HepG2 (cell line): Measurements from ENCODE around the gene RPLP2. TPM values are rescaled to one million over a fixed set of nuclear protein-coding genes. Genes with fewer than 3 reads are reported as not detected.

Source experiments
- BCL6 ChIP-seq: IDR thresholded peaks from 2 replicates; pipeline ENCODE4 v1.6.1; 2016; ENCODE audit warnings: missing genetic modification reagents, missing compliant biosample characterization
- FOSL2 ChIP-seq: sonication (generic); formaldehyde crosslinking; IDR thresholded peaks from 2 replicates; pipeline ENCODE4 v1.4.0; 2020; ENCODE audit warnings: missing genetic modification reagents
- HMGXB4 ChIP-seq, 2 experiments: sonication (generic) in 1 of 2; formaldehyde crosslinking in 1 of 2; IDR thresholded peaks; 2 replicates each; pipeline versions ENCODE4 v1.4.0 to v1.6.1; 2018 to 2020; ENCODE audit warnings: missing genetic modification reagents in 2 of 2, borderline replicate concordance in 1 of 2, low read depth in 1 of 2, mild to moderate bottlenecking in 1 of 2, missing biosample characterization in 1 of 2
- IKZF4 ChIP-seq: sonication (generic); formaldehyde crosslinking; IDR thresholded peaks from 2 replicates; pipeline ENCODE4 v1.5.1; 2020; ENCODE audit warnings: borderline replicate concordance, mild to moderate bottlenecking, low read depth, missing genetic modification reagents; ENCODE audit errors: not compliant biosample characterization
- NAIF1 ChIP-seq: sonication (generic); formaldehyde crosslinking; IDR thresholded peaks from 2 replicates; pipeline ENCODE4 v1.5.0; 2020; ENCODE audit warnings: mild to moderate bottlenecking, missing genetic modification reagents, borderline replicate concordance
- PAWR ChIP-seq: sonication (generic); formaldehyde crosslinking; IDR thresholded peaks from 2 replicates; pipeline ENCODE4 v1.4.0; 2020; ENCODE audit warnings: missing genetic modification reagents, mild to moderate bottlenecking, borderline replicate concordance
- PAXIP1 ChIP-seq: sonication (generic); formaldehyde crosslinking; conservative IDR thresholded peaks from 2 replicates; pipeline ENCODE4 v1.4.0; 2020; ENCODE audit warnings: mild to moderate bottlenecking, missing genetic modification reagents, moderate library complexity
- PBX3 ChIP-seq: sonication (generic); formaldehyde crosslinking; IDR thresholded peaks from 2 replicates; pipeline ENCODE4 v1.8.1; 2023; ENCODE audit warnings: missing genetic modification reagents, inconsistent platforms, borderline replicate concordance
- PITX1 ChIP-seq: sonication (generic); formaldehyde crosslinking; IDR thresholded peaks from 2 replicates; pipeline ENCODE4 v1.5.1; 2020; ENCODE audit warnings: mild to moderate bottlenecking, missing genetic modification reagents
- SALL1 ChIP-seq: sonication (generic); formaldehyde crosslinking; IDR thresholded peaks from 2 replicates; pipeline ENCODE4 v1.8.0; 2022; ENCODE audit warnings: mild to moderate bottlenecking, missing genetic modification reagents
- SMC3 ChIP-seq: IDR thresholded peaks from 2 replicates; pipeline ENCODE4 v1.6.1; 2011; ENCODE audit warnings: low read length, improper control_type of control experiment
- SRSF1 ChIP-seq: fragments of 200-400 bp; formaldehyde crosslinking; optimal IDR thresholded peaks from 2 replicates; pipeline ENCODE3; 2017; ENCODE audit warnings: mild to moderate bottlenecking, low read depth, low read length, moderate library complexity
- ZBTB2 ChIP-seq: sonication (generic); formaldehyde crosslinking; IDR thresholded peaks from 2 replicates; pipeline ENCODE4 v1.8.0; 2022; ENCODE audit warnings: low read depth, missing genetic modification reagents
- ZBTB3 ChIP-seq: sonication (generic); formaldehyde crosslinking; IDR thresholded peaks from 2 replicates; pipeline ENCODE4 v1.4.0; 2020; ENCODE audit warnings: low read depth, mild to moderate bottlenecking, moderate library complexity, missing genetic modification reagents, borderline replicate concordance
- ZNF383 ChIP-seq: sonication (generic); formaldehyde crosslinking; IDR thresholded peaks from 2 replicates; pipeline ENCODE4 v1.4.0; 2020; ENCODE audit warnings: missing genetic modification reagents, mild to moderate bottlenecking, borderline replicate concordance
- ZNF431 ChIP-seq: sonication (generic); formaldehyde crosslinking; IDR thresholded peaks from 2 replicates; pipeline ENCODE4 v1.9.0; 2022; ENCODE audit warnings: missing genetic modification reagents, low read depth, mild to moderate bottlenecking, borderline replicate concordance
- ZNF552 ChIP-seq: sonication (generic); formaldehyde crosslinking; IDR thresholded peaks from 2 replicates; pipeline ENCODE4 v1.9.0; 2022; ENCODE audit warnings: missing genetic modification reagents, mild to moderate bottlenecking, borderline replicate concordance
- ZNF766 ChIP-seq: sonication (generic); formaldehyde crosslinking; IDR thresholded peaks from 2 replicates; pipeline ENCODE4 v1.5.0; 2020; ENCODE audit warnings: missing genetic modification reagents, borderline replicate concordance
- ZNF839 ChIP-seq: sonication (generic); formaldehyde crosslinking; IDR thresholded peaks from 2 replicates; pipeline ENCODE4 v1.4.0; 2020; ENCODE audit warnings: missing genetic modification reagents, mild to moderate bottlenecking, borderline replicate concordance
- polyA plus RNA-seq, 8 experiments: library from polyadenylated mRNA; depleted of rRNA in 3 of 8; stranded (reverse) in 7 of 8; unstranded in 1 of 8; fragments of >200 nt; fragmentation: Illumina TruSeq in 4 of 8; extraction: Trizol in 4 of 8; gene quantifications; 2 replicates each; pipeline versions ENCODE4 v1.2.1 to v1.2.3, GENCODE V29; 2011 to 2016; ENCODE audit warnings: low read depth in 4 of 8, missing spikeins in 1 of 8, mixed read lengths in 1 of 8; ENCODE audit not compliant: insufficient read depth in 1 of 8
- total RNA-seq, 5 experiments: library from RNA; depleted of rRNA; stranded (reverse); fragments of >200 nt; fragmentation: Illumina TruSeq; extraction: Trizol; gene quantifications; 2 replicates each; pipeline ENCODE4 v1.2.3, GENCODE V29; 2016; ENCODE audit warnings: low read depth in 1 of 5

Gene RPLP2
- total and polyA plus RNA-seq, 2 of the 13 experiments (the other 11 are each of a cell fraction or from before 2014, with no cell fraction given): 978 to 2,106 TPM

- TF ChIP-seq SMC3: no peak
- peak; percentile 63; the same call in 1 of the 2 replicates for TF ChIP-seq ZNF431 (CRISPR knock-in tag)
- no peak for TF ChIP-seq NAIF1
- TF ChIP-seq PAXIP1 (CRISPR knock-in tag): peak; percentile 62
- no peak for TF ChIP-seq PAWR (CRISPR knock-in tag)
- TF ChIP-seq IKZF4 (CRISPR knock-in tag): peak; percentile 87
- TF ChIP-seq ZNF552: peak; percentile 78
- TF ChIP-seq ZNF383 (CRISPR knock-in tag): peak; percentile 86; the same call in 1 of the 2 replicates
- TF ChIP-seq HMGXB4 (CRISPR knock-in tag; IDR thresholded peaks at IDR 0.05; ENCODE audit: borderline replicate concordance in 1 of 2, low read depth in 1 of 2): peak; percentile 57 to 87
- peak; percentile 38; the same call in 1 of the 2 replicates for TF ChIP-seq ZNF766 (CRISPR knock-in tag)
- peak; percentile 82 for TF ChIP-seq ZBTB2 (CRISPR knock-in tag)
- TF ChIP-seq ZNF839 (CRISPR knock-in tag): peak; percentile 91
- TF ChIP-seq SALL1 (CRISPR knock-in tag): peak; percentile 85
- peak; percentile 33; the same call in 1 of the 2 replicates for TF ChIP-seq PITX1 (CRISPR knock-in tag)
- TF ChIP-seq ZBTB3 (CRISPR knock-in tag): peak; percentile 82; the same call in 1 of the 2 replicates
- TF ChIP-seq SRSF1: peak; percentile 28
- no peak for TF ChIP-seq PBX3 (CRISPR knock-in tag)
- TF ChIP-seq BCL6 (CRISPR knock-in tag): peak; percentile 63
- peak; percentile 37 for TF ChIP-seq FOSL2 (CRISPR knock-in tag)
Measured at GRCh38 chr11:809287-810039, at the start of gene RPLP2 (continued).
